Dermis blood vessel endothelial cell (primary cell): Measurements from ENCODE around the gene AMBP. TPM values are rescaled to one million over a fixed set of nuclear protein-coding genes. Genes with fewer than 3 reads are reported as not detected.

Experiments used
- DNase-seq: peaks from one replicate; pipeline ENCODE4 v3.0.0; 2010
- total RNA-seq: library from RNA; depleted of rRNA; stranded (reverse); fragments of >200 nt; gene quantifications from 2 replicates; pipeline ENCODE4 v1.2.3, GENCODE V29; 2014

The AMBP gene
- total RNA-seq, 1 donor from 2014 or later, result 0.17 TPM

GRCh38 chr9:114030364-114030763, 47.7 kb downstream of the AMBP start:
- no peak for DNase-seq

- DNase-seq, result peak; percentile 62
These were observed 48.6 kb downstream of the AMBP start for GRCh38 chr9:114029311-114030170.

- DNase-seq, result no peak
These were observed 49.5 kb downstream of the AMBP start for GRCh38 chr9:114028646-114029045.

GRCh38 chr9:114027863-114028465, 50.1 kb downstream of the AMBP start:
- DNase-seq, result no peak

- no peak for DNase-seq
These were observed 50.8 kb downstream of the AMBP start for GRCh38 chr9:114027159-114027862.

GRCh38 chr9:114026335-114026734, 51.8 kb downstream of the AMBP start:
- DNase-seq, result no peak

- no peak for DNase-seq
These were observed 52.3 kb downstream of the AMBP start for GRCh38 chr9:114025760-114026159.

- no peak for DNase-seq
These were observed 52.8 kb downstream of the AMBP start for GRCh38 chr9:114025196-114025753.

GRCh38 chr9:114023961-114024360, 54.1 kb downstream of the AMBP start:
- DNase-seq, result no peak

GRCh38 chr9:114021578-114021977, 56.5 kb downstream of the AMBP start:
- no peak for DNase-seq

- no peak for DNase-seq
These were observed 60.1 kb downstream of the AMBP start for GRCh38 chr9:114017741-114018715.

GRCh38 chr9:114016629-114017423, 61.3 kb downstream of the AMBP start:
- DNase-seq, result no peak

GRCh38 chr9:114016101-114016500, 62.0 kb downstream of the AMBP start:
- DNase-seq, result no peak

GRCh38 chr9:114015607-114016006, 62.5 kb downstream of the AMBP start:
- no peak for DNase-seq

GRCh38 chr9:114014044-114014443, 64.1 kb downstream of the AMBP start:
- no peak for DNase-seq

GRCh38 chr9:114012126-114012525, 66.0 kb downstream of the AMBP start:
- no peak for DNase-seq

GRCh38 chr9:114011313-114011712, 66.8 kb downstream of the AMBP start:
- DNase-seq, result no peak
